ENCODE data around the gene TSPO. TPM values are rescaled to one million over a fixed set of nuclear protein-coding genes. Genes with fewer than 3 reads are reported as not detected.

The TSPO gene
- 138 to 235 TPM (median 225 TPM) in 5 replicates for total RNA-seq (2022; extraction: Qiagen RNA extraction)

GRCh38 chr22:43151251-43152002 lies at the start of gene TSPO:
TSPO (plus strand) TSS chr22:43151559; CDS start chr22:43159239, 7,680 bp downstream.

GRCh38 chr22:43110444-43110926 lies 40.9 kb upstream of the TSPO start, which contains the start of gene BIK:
BIK (plus strand) TSS chr22:43110750; CDS start chr22:43124023, 13,273 bp downstream.

GRCh38 chr22:43142880-43143562 lies 8.3 kb upstream of the TSPO start, which contains the start of gene MCAT:
MCAT (minus strand) TSS chr22:43143398; CDS start chr22:43143348, 50 bp downstream.

DNA sequence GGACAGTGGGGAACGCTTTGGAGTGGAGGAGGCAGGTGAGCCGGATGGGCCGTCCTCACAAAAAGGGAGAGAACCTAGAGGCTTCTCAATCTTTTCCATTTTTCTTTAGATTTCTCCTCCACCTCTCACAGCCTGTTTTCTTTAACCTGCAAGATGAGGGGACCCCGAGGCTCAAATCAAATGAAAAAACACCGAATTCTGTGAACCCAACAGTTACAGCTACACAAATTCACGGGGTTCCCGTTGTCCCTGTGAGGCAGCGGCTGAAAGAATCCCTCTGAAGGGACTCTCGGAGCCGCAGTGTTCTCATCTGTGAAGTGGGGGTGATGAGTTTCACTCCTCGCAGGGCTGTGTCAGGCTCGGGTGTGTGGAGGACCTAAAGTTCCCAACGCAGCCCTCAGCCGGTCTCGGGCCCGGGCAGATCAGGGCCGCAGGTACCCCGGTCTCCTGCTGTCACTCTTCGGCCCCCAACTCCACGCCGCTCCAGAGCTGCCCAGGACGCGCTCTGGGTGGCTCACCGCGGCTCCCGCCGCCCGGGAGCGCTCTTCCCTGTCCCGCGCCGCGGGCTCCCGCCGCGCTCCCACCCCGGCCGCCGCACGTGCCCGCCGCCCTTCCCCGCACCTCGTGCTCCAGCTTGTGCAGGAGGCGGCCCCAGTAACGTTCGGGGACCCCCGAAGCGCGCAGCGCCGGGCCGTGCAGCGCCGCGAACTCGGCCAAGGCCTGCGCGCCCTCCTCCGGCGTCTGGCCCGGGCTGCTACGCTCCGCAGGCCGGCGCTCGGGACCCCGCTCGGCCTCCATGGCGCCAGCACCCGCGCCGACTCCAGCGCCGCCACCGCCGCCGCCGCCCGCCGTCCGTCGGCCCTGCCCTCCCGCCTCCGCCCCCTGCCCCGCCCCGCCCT lies 35.2 kb downstream of the TSPO start, which contains the start of gene TTLL12:
TTLL12 (minus strand) TSS at position 863 of the 899 bp plus-strand sequence; CDS start at position 798, 65 bp downstream.

Other genes with a start within 250 kb of the TSPO start
- gene PACSIN2, start 136.4 kb upstream of the TSPO start, total RNA-seq (2022; extraction: Qiagen RNA extraction) = 133 to 165 TPM (median 163 TPM) in 5 replicates
- gene TTLL1, start 62.2 kb upstream of the TSPO start, total RNA-seq (2022; extraction: Qiagen RNA extraction) = 2.1 to 3.4 TPM (median 2.6 TPM) in 5 replicates
- gene BIK, start 40.8 kb upstream of the TSPO start, total RNA-seq (2022; extraction: Qiagen RNA extraction) = 1.1 to 2.1 TPM (median 1.8 TPM) in 5 replicates
- 15.3 to 29.3 TPM (median 24.4 TPM) in 5 replicates for gene MCAT, start 8.2 kb upstream of the TSPO start, total RNA-seq (2022; extraction: Qiagen RNA extraction)
- 16.4 to 24.6 TPM (median 24.0 TPM) in 5 replicates for gene TTLL12, start 35.6 kb downstream of the TSPO start, total RNA-seq (2022; extraction: Qiagen RNA extraction)
- gene SCUBE1, start 191.8 kb downstream of the TSPO start, total RNA-seq (2022; extraction: Qiagen RNA extraction) = 0.02 to 0.26 TPM (median 0.06 TPM) in 5 replicates

Data from A549 treated with Mapracorat at 1 μM for 4 hours (cell line).